ENCODE results near the gene ZNF397. TPM values are rescaled to one million over a fixed set of nuclear protein-coding genes. Genes with fewer than 3 reads are reported as not detected.
A peak's percentile ranks its signal among the peaks of the same experiment; 100 is the strongest.
"Not testable (repeated sequence)": the region's sequence is repeated elsewhere in the genome, so short reads cannot be mapped to it uniquely, and the experiment has no call there.

Gene ZNF397
- 13.4 TPM for polyA plus RNA-seq (2012; ENCODE audit: missing spikeins)

- TF ChIP-seq POLR2A (IDR thresholded peaks at IDR 0.05; ENCODE audit: low read depth, low read length) (peak; percentile 94), POLR2AphosphoS5 (IDR thresholded peaks at IDR 0.05; ENCODE audit: low read depth, low read length) (peak; percentile 80), TAF1 (IDR thresholded peaks at IDR 0.05; ENCODE audit: borderline replicate concordance, low read depth, low read length) (peak; percentile 96)
- DNase-seq (ENCODE audit: insufficient read length) (peak; percentile 84), FAIRE-seq (peak; percentile 98)
These were observed at the start of gene ZNF397 for GRCh38 chr18:35240664-35241447. Gene ZNF397 (plus strand): TSS chr18:35241034. CDS start chr18:35242471, 1,437 bp downstream.

- DNase-seq (ENCODE audit: insufficient read length) (no peak), FAIRE-seq (no peak)
- no peak for TF ChIP-seq POLR2AphosphoS5 (IDR thresholded peaks at IDR 0.05; ENCODE audit: low read depth, low read length)
- TF ChIP-seq TAF1 (IDR thresholded peaks at IDR 0.05; ENCODE audit: borderline replicate concordance, low read depth, low read length): no peak
- TF ChIP-seq POLR2A (IDR thresholded peaks at IDR 0.05; ENCODE audit: low read depth, low read length): no peak
These were observed 49.2 kb upstream of the ZNF397 start for GRCh38 chr18:35191698-35192025.

- no peak for TF ChIP-seq TAF1 (IDR thresholded peaks at IDR 0.05; ENCODE audit: borderline replicate concordance, low read depth, low read length)
- no peak for TF ChIP-seq POLR2A (IDR thresholded peaks at IDR 0.05; ENCODE audit: low read depth, low read length)
- no peak for TF ChIP-seq POLR2AphosphoS5 (IDR thresholded peaks at IDR 0.05; ENCODE audit: low read depth, low read length)
- DNase-seq (ENCODE audit: insufficient read length): no peak
- FAIRE-seq: no peak
These were observed 48.4 kb upstream of the ZNF397 start for GRCh38 chr18:35192415-35192814.

- TF ChIP-seq POLR2AphosphoS5 (IDR thresholded peaks at IDR 0.05; ENCODE audit: low read depth, low read length) (no peak), TAF1 (IDR thresholded peaks at IDR 0.05; ENCODE audit: borderline replicate concordance, low read depth, low read length) (no peak), POLR2A (IDR thresholded peaks at IDR 0.05; ENCODE audit: low read depth, low read length) (no peak)
- no peak for DNase-seq (ENCODE audit: insufficient read length)
- no peak for FAIRE-seq
These were observed 47.5 kb upstream of the ZNF397 start for GRCh38 chr18:35193316-35193715.

- DNase-seq (ENCODE audit: insufficient read length) (no peak), FAIRE-seq (no peak)
- TF ChIP-seq POLR2AphosphoS5 (IDR thresholded peaks at IDR 0.05; ENCODE audit: low read depth, low read length) (no peak), TAF1 (IDR thresholded peaks at IDR 0.05; ENCODE audit: borderline replicate concordance, low read depth, low read length) (no peak), POLR2A (IDR thresholded peaks at IDR 0.05; ENCODE audit: low read depth, low read length) (no peak)
These were observed 43.5 kb upstream of the ZNF397 start for GRCh38 chr18:35197296-35197695.

GRCh38 chr18:35201256-35201931, 39.4 kb upstream of the ZNF397 start:
- FAIRE-seq (no peak), DNase-seq (ENCODE audit: insufficient read length) (no peak)
- no peak for TF ChIP-seq POLR2AphosphoS5 (IDR thresholded peaks at IDR 0.05; ENCODE audit: low read depth, low read length)
- TF ChIP-seq POLR2A (IDR thresholded peaks at IDR 0.05; ENCODE audit: low read depth, low read length): no peak
- no peak for TF ChIP-seq TAF1 (IDR thresholded peaks at IDR 0.05; ENCODE audit: borderline replicate concordance, low read depth, low read length)

- TF ChIP-seq POLR2A (IDR thresholded peaks at IDR 0.05; ENCODE audit: low read depth, low read length) (no peak), POLR2AphosphoS5 (IDR thresholded peaks at IDR 0.05; ENCODE audit: low read depth, low read length) (no peak), TAF1 (IDR thresholded peaks at IDR 0.05; ENCODE audit: borderline replicate concordance, low read depth, low read length) (no peak)
- no peak for FAIRE-seq
- DNase-seq (ENCODE audit: insufficient read length): no peak
These were observed 37.8 kb upstream of the ZNF397 start for GRCh38 chr18:35203067-35203466.

- FAIRE-seq (no peak), DNase-seq (ENCODE audit: insufficient read length) (no peak)
- no peak for TF ChIP-seq TAF1 (IDR thresholded peaks at IDR 0.05; ENCODE audit: borderline replicate concordance, low read depth, low read length)
These were observed 35.6 kb upstream of the ZNF397 start for GRCh38 chr18:35205199-35205712.

- not testable (repeated sequence) for FAIRE-seq; DNase-seq (ENCODE audit: insufficient read length)
These were observed 34.9 kb upstream of the ZNF397 start for GRCh38 chr18:35205746-35206458.

GRCh38 chr18:35215026-35215425, 25.8 kb upstream of the ZNF397 start:
- no peak for FAIRE-seq
- no peak for DNase-seq (ENCODE audit: insufficient read length)
- no peak for TF ChIP-seq POLR2A (IDR thresholded peaks at IDR 0.05; ENCODE audit: low read depth, low read length)
- no peak for TF ChIP-seq TAF1 (IDR thresholded peaks at IDR 0.05; ENCODE audit: borderline replicate concordance, low read depth, low read length)
- no peak for TF ChIP-seq POLR2AphosphoS5 (IDR thresholded peaks at IDR 0.05; ENCODE audit: low read depth, low read length)

- DNase-seq (ENCODE audit: insufficient read length); FAIRE-seq: not testable (repeated sequence)
These were observed 24.2 kb upstream of the ZNF397 start for GRCh38 chr18:35216611-35217010.

- not testable (repeated sequence) for DNase-seq (ENCODE audit: insufficient read length); FAIRE-seq
These were observed 21.5 kb upstream of the ZNF397 start for GRCh38 chr18:35219331-35219730.
